K562 (cell line): ENCODE results near the gene POLRMT. TPM values are rescaled to one million over a fixed set of nuclear protein-coding genes. Genes with fewer than 3 reads are reported as not detected.

Source experiments
- ATAC-seq: fragments of 200-7000 bp; cut with Tn5 transposase; 3 replicates; pipeline ENCODE4 v1.9.1; 2020; ENCODE audit warnings: moderate library complexity
- BruUV-seq: library from RNA; stranded (reverse); fragments of 400-500 nt; replicated peaks from 2 replicates; lab custom pipeline; 2021; lab: Mats Ljungman, UMichigan
- CTCF ChIA-PET: fragments of 300-600 bp; formaldehyde crosslinking; extraction: SDS; loops from one replicate; lab custom pipeline; 2021; ENCODE audit warnings: low intra/inter-chr PET ratio; lab: Yijun Ruan, JAX
- POLR2A ChIA-PET: fragments of 300-600, 350-650 bp; sonication (Branson Sonifier 250); formaldehyde crosslinking; extraction: SDS; loops from one replicate; lab custom pipeline; 2021; ENCODE audit warnings: antibody characterized with exemption, inconsistent platforms; lab: Yijun Ruan, JAX
- DNase-seq, 4 experiments: peaks; one replicate each; pipeline versions ENCODE4 v3.0.0 to v3.0.0-alpha.2; 2011 to 2018; ENCODE audit warnings: low spot score in 3 of 4, mixed read lengths in 3 of 4; ENCODE audit errors: extremely low read depth in 1 of 4
- FAIRE-seq: peaks from 2 replicates; lab custom pipeline; 2011; peaks lifted over from hg19 to GRCh38; lab: Jason Lieb, UNC
- H2AFZ ChIP-seq: 2 replicates; pipeline ENCODE4 v1.6.0; 2011; ENCODE audit warnings: low read depth, low read length, control low read depth, inconsistent platforms
- H3K27ac ChIP-seq: fragments of 200-600 bp; 3 replicates; pipeline ENCODE4 v1.8.0; 2011; ENCODE audit warnings: low read depth, mild to moderate bottlenecking, control low read depth, inconsistent platforms, low read length, moderate library complexity, mixed read lengths; ENCODE audit errors: extremely low read depth
- H3K27me3 ChIP-seq, 2 experiments: fragments of 300-600 bp in 1 of 2; 2 replicates in 1 of 2; 3 replicates in 1 of 2; pipeline versions ENCODE4 v1.6.0 to v1.8.0; 2011; ENCODE audit warnings: inconsistent platforms in 2 of 2, low read length in 2 of 2, mild to moderate bottlenecking in 1 of 2, mixed read lengths in 1 of 2, moderate library complexity in 1 of 2; ENCODE audit not compliant: control insufficient read depth in 2 of 2, insufficient read depth in 2 of 2
- H3K36me3 ChIP-seq: fragments of 300-600 bp; 3 replicates; pipeline ENCODE4 v1.8.0; 2011; ENCODE audit warnings: mild to moderate bottlenecking, low read length, inconsistent platforms; ENCODE audit not compliant: control insufficient read depth, insufficient read depth
- H3K4me1 ChIP-seq, 2 experiments: fragments of 200-600 bp in 1 of 2; replicated peaks in 1 of 2; 2 replicates in 1 of 2; 3 replicates in 1 of 2; pipeline versions ENCODE4 v1.5.1 to v1.8.0; 2011; ENCODE audit warnings: inconsistent platforms in 2 of 2, low read length in 2 of 2, mild to moderate bottlenecking in 1 of 2, mixed read lengths in 1 of 2, moderate library complexity in 1 of 2; ENCODE audit not compliant: control insufficient read depth in 2 of 2, insufficient read depth in 2 of 2
- H3K4me2 ChIP-seq: 2 replicates; pipeline ENCODE4 v1.6.1; 2011; ENCODE audit warnings: low read length, control low read depth, inconsistent platforms, mixed read lengths; ENCODE audit not compliant: insufficient read depth
- H3K4me3 ChIP-seq: fragments of 200-600 bp; sonication (generic), shearing (Covaris generic); 2 replicates; pipeline ENCODE4 v1.5.1; 2016; ENCODE audit warnings: control low read depth, inconsistent platforms
- H3K79me2 ChIP-seq: fragments of 200-600 bp; 3 replicates; pipeline ENCODE4 v1.8.0; 2011; ENCODE audit warnings: low read length, inconsistent platforms; ENCODE audit not compliant: control insufficient read depth, insufficient read depth
- H3K9ac ChIP-seq, 2 experiments: 2 replicates each; pipeline versions ENCODE4 v1.6.0 to v1.6.1; 2011; ENCODE audit warnings: low read depth in 2 of 2, low read length in 2 of 2, control low read depth in 1 of 2, inconsistent platforms in 1 of 2, mild to moderate bottlenecking in 1 of 2, mixed read lengths in 1 of 2; ENCODE audit not compliant: insufficient read depth in 1 of 2
- H3K9me1 ChIP-seq: one replicate; pipeline ENCODE4 v1.6.0; 2011; ENCODE audit warnings: inconsistent platforms, mild to moderate bottlenecking, low read length, moderate library complexity; ENCODE audit not compliant: control insufficient read depth, insufficient read depth
- H3K9me3 ChIP-seq: replicated peaks from 2 replicates; pipeline ENCODE4 v1.5.1; 2011; ENCODE audit warnings: low read depth, low read length, inconsistent platforms; ENCODE audit not compliant: control insufficient read depth, insufficient read depth
- H4K20me1 ChIP-seq: replicated peaks from 2 replicates; pipeline ENCODE4 v1.6.1; 2011; ENCODE audit warnings: low read length, inconsistent platforms, mixed read lengths; ENCODE audit not compliant: control insufficient read depth, insufficient read depth
- C11orf30 ChIP-seq: fragments of 450-650 bp; IDR thresholded peaks from 2 replicates; pipeline ENCODE4 v1.6.1; 2016; ENCODE audit warnings: low read depth, mild to moderate bottlenecking
- CCNT2 ChIP-seq: IDR thresholded peaks from 2 replicates; pipeline ENCODE4 v1.6.1; 2011; ENCODE audit warnings: borderline replicate concordance, low read depth, mild to moderate bottlenecking, moderate library complexity, mixed read lengths, low read length; ENCODE audit not compliant: insufficient read length; ENCODE audit errors: extremely low read depth
- CXXC5 ChIP-seq: fragments of 250-450 bp; sonication (Bioruptor Pico); IDR thresholded peaks from 2 replicates; pipeline ENCODE4 v1.8.0; 2022; ENCODE audit warnings: inconsistent platforms, mild to moderate bottlenecking, moderate library complexity
- EWSR1 ChIP-seq: fragments of 450-650 bp; IDR thresholded peaks from 2 replicates; pipeline ENCODE4 v1.6.1; 2018; ENCODE audit warnings: borderline replicate concordance, mild to moderate bottlenecking, low read depth, moderate library complexity; ENCODE audit not compliant: partially characterized antibody
- EZH2 ChIP-seq: IDR thresholded peaks from 2 replicates; pipeline ENCODE4 v1.6.1; 2012; ENCODE audit warnings: low read depth, mild to moderate bottlenecking, inconsistent platforms, low read length, borderline replicate concordance
- FOXJ3 ChIP-seq: sonication (generic); formaldehyde crosslinking; IDR thresholded peaks from 2 replicates; pipeline ENCODE4 v1.4.0; 2020; ENCODE audit warnings: mild to moderate bottlenecking, missing genetic modification reagents
- HDAC8 ChIP-seq: fragments of 450-650 bp; IDR thresholded peaks from 2 replicates; pipeline ENCODE4 v1.6.1; 2016; ENCODE audit warnings: mild to moderate bottlenecking, missing genetic modification characterization, moderate library complexity, missing compliant biosample characterization
- KDM4B ChIP-seq, 2 experiments: fragments of 450-650 bp in 1 of 2; sonication (generic) in 1 of 2; IDR thresholded peaks; 2 replicates each; pipeline ENCODE4 v1.6.1; 2016 to 2017; ENCODE audit warnings: borderline replicate concordance in 2 of 2, antibody characterized with exemption in 1 of 2, low read depth in 1 of 2, mild to moderate bottlenecking in 1 of 2
- KLF16 ChIP-seq: IDR thresholded peaks from 2 replicates; pipeline ENCODE4 v1.6.1; 2016; ENCODE audit warnings: antibody characterized with exemption
- KLF6 ChIP-seq: fragments of 250-450 bp; sonication (Bioruptor Pico); IDR thresholded peaks from 2 replicates; pipeline ENCODE4 v1.4.0; 2020; ENCODE audit warnings: mild to moderate bottlenecking, moderate library complexity, borderline replicate concordance
- MBD2 ChIP-seq: sonication (generic); IDR thresholded peaks from 2 replicates; pipeline ENCODE4 v1.6.1; 2016; ENCODE audit warnings: low read depth, borderline replicate concordance
- MCM3 ChIP-seq: fragments of 450-650 bp; IDR thresholded peaks from 2 replicates; pipeline ENCODE4 v1.6.1; 2016
- PCBP2 ChIP-seq: fragments of 200-400 bp; formaldehyde crosslinking; IDR thresholded peaks from 2 replicates; pipeline ENCODE4 v1.6.1; 2018; ENCODE audit warnings: low read length, low read depth, mild to moderate bottlenecking, moderate library complexity; ENCODE audit not compliant: poor library complexity, severe bottlenecking
- SMARCA4 ChIP-seq: fragments of 450-650 bp; IDR thresholded peaks from 2 replicates; pipeline ENCODE4 v1.6.1; 2016
- SMARCB1 ChIP-seq: IDR thresholded peaks from 2 replicates; pipeline ENCODE4 v1.6.1; 2011; ENCODE audit warnings: improper control_type of control experiment, low read depth; ENCODE audit not compliant: insufficient read length
- SOX6 ChIP-seq: fragments of 450-650 bp; IDR thresholded peaks from 2 replicates; pipeline ENCODE4 v1.6.1; 2014; ENCODE audit warnings: mild to moderate bottlenecking
- TRIM24 ChIP-seq, 2 experiments: fragments of 450-650 bp; IDR thresholded peaks; 2 replicates each; pipeline ENCODE4 v1.6.1; 2016
- XRCC3 ChIP-seq: fragments of 450-650 bp; IDR thresholded peaks from 2 replicates; pipeline ENCODE4 v1.6.1; 2017; ENCODE audit warnings: mild to moderate bottlenecking, moderate library complexity
- ZC3H4 ChIP-seq: sonication (generic); formaldehyde crosslinking; IDR thresholded peaks from 2 replicates; pipeline ENCODE4 v1.9.0; 2021; ENCODE audit warnings: missing genetic modification reagents, borderline replicate concordance
- ZFP30 ChIP-seq: fragments of 250-450 bp; sonication (Bioruptor Pico); IDR thresholded peaks from 2 replicates; pipeline ENCODE4 v1.8.0; 2022; ENCODE audit warnings: moderate library complexity, mild to moderate bottlenecking, inconsistent platforms, borderline replicate concordance
- ZNF75A ChIP-seq: fragments of 450-650 bp; formaldehyde crosslinking; IDR thresholded peaks from 2 replicates; pipeline ENCODE4 v1.4.0; 2020; ENCODE audit warnings: mild to moderate bottlenecking
- WGBS: fragments of 100-300 bp; shearing (Covaris generic); methylation state at CpG from one replicate; pipeline ENCODE4 v1.1.6; 2016; ENCODE audit warnings: low coverage, mixed read lengths; ENCODE audit not compliant: insufficient coverage; ENCODE audit errors: missing lambda C conversion rate; 5-methylcytosine and 5-hydroxymethylcytosine counted together
- in situ Hi-C: fragments of 300-500 bp; cut with MboI; formaldehyde crosslinking; loops from 4 replicates; pipeline ENCODE4 v1.15.0; 2018; ENCODE audit warnings: inconsistent platforms, mixed read lengths
- intact Hi-C: fragments of 100-400 bp; cut with micrococcal nuclease; formaldehyde crosslinking; loops from 2 replicates; pipeline ENCODE4 v1.14.2; 2022
- polyA plus RNA-seq, 8 experiments: library from polyadenylated mRNA; depleted of rRNA in 4 of 8; stranded (reverse) in 5 of 8; unstranded in 3 of 8; fragments of >200 nt; fragmentation: Nextera tagmentation in 2 of 8; fragmentation: Illumina TruSeq in 1 of 8; extraction: Ambion mirVana in 2 of 8; extraction: Trizol in 1 of 8; gene quantifications; 2 replicates each; pipeline versions ENCODE4 v1.2.1 to v1.2.3, GENCODE V29; 2011 to 2014; ENCODE audit warnings: inconsistent platforms in 1 of 8, missing spikeins in 1 of 8
- total RNA-seq, 7 experiments: library from RNA; depleted of rRNA in 6 of 7; stranded (reverse); fragments of >200 nt in 6 of 7; fragmentation: Illumina TruSeq in 2 of 7; extraction: Trizol in 2 of 7; gene quantifications; 2 replicates each; pipeline versions ENCODE4 v1.2.1 to v1.2.3, GENCODE V29; 2011 to 2021; ENCODE audit warnings: low replicate concordance in 1 of 7
- TF ChIP-seq, protein P1 (sequence below): fragments of 250-450 bp; sonication (Bioruptor Pico); IDR thresholded peaks from 2 replicates; pipeline ENCODE4 v1.8.0; 2021; ENCODE audit warnings: moderate library complexity, mild to moderate bottlenecking, inconsistent platforms
- TF ChIP-seq, protein P2 (sequence below): IDR thresholded peaks from 2 replicates; pipeline ENCODE4 v1.6.1; 2012; ENCODE audit warnings: low read depth, low read length, improper control_type of control experiment, borderline replicate concordance

The POLRMT gene
- total and polyA plus RNA-seq, 9 of the 15 experiments (the other 6 are each of a cell fraction or from before 2014, with no cell fraction given): 30.3 to 144 (median 68.0) TPM

DNA sequence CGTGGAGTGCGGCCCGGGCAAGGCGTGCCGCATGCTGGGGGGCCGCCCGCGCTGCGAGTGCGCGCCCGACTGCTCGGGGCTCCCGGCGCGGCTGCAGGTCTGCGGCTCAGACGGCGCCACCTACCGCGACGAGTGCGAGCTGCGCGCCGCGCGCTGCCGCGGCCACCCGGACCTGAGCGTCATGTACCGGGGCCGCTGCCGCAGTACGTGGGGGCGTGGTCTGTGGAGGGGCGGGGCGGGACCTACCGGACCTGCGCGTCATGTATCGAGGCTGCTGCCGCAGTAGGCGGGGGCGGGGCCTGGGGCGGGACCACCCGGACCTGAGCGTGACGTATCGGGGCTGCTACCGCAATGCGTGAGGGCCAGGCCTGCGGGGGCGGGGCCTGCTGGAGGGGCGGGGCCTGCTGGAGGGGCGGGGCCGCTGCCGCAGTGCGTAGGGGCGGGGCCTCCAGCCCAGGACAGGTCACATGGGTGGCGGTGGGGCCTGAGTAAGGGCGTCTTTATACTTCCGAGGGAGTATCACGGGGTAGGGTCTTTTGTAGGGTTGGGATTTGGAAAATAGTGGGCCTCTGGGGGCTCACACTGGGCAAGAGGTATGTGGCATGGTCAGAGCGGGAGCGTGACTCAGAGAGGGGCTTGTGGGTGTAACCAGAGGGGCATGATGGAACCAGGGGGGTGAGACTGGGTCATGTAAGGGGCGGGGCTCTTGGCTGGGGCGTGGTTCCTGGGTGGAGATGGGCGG, 47.1 kb upstream of the POLRMT start:
- Histone ChIP-seq H3K9me3 (no peaks in the 10 kb centered on the region), H3K9ac (peak overlapping the region; percentile 82 to 97), H3K9me1 (peaks cover 10% of the 10 kb centered on the region), H3K27ac (peak overlapping the region; percentile 94), H4K20me1 (no peaks in the 10 kb centered on the region), H3K4me1 (peaks cover 5 to 73% of the 10 kb centered on the region in 2 experiments), H2AFZ (peak overlapping the region; percentile 92), H3K79me2 (peaks cover 8% of the 10 kb centered on the region), H3K4me3 (peak overlapping the region; percentile 94), H3K36me3 (no peaks in the 10 kb centered on the region), H3K27me3 (no peaks in the 10 kb centered on the region; a peak in 1 of 5 replicates), H3K4me2 (peak overlapping the region; percentile 80)
- no TSS peak for BruUV-seq
- in situ Hi-C loops (no loop called here), intact Hi-C loops (loop anchor here (1.0 kb wide), 1 partner anchor 23 kb away; no protein-coding TSS in a partner anchor)
- POLR2A ChIA-PET: interaction anchor here (0.7 to 1.3 kb wide), 8 partner anchors 11 to 311 kb away, joined by 3 to 8 read pairs (median 4); partner anchors contain the start of gene RNF126
- DNase-seq: peak; percentile 94 to 98 (median 97)
- 1% methylated on average over 44 of the region's 70 CpGs for WGBS
- peak; percentile 88 for ATAC-seq
- CTCF ChIA-PET: no interaction called here
- no peak for FAIRE-seq
- no peak for TF ChIP-seq SOX6
- TF ChIP-seq CCNT2: peak; percentile 89
- no peak for TF ChIP-seq ZFP30
- TF ChIP-seq PCBP2: no peak
- no peak for TF ChIP-seq KLF16
- no peak; the same call in 1 of the 2 replicates for TF ChIP-seq HDAC8 (tag)
- TF ChIP-seq EWSR1: no peak
- TF ChIP-seq SMARCA4: no peak
- TF ChIP-seq KDM4B (IDR thresholded peaks at IDR 0.05; ENCODE audit: borderline replicate concordance in 2 of 2, low read depth in 1 of 2): no peak
- no peak for TF ChIP-seq XRCC3
- TF ChIP-seq MBD2: peak; percentile 24; the same call in 1 of the 2 replicates
- no peak for TF ChIP-seq C11orf30
- no peak for TF ChIP-seq MCM3
- TF ChIP-seq SMARCB1: no peak
- TF ChIP-seq, protein P1, sequence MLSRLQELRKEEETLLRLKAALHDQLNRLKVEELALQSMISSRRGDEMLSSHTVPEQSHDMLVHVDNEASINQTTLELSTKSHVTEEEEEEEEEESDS (CRISPR knock-in tag): no peak
- TF ChIP-seq, protein P2, sequence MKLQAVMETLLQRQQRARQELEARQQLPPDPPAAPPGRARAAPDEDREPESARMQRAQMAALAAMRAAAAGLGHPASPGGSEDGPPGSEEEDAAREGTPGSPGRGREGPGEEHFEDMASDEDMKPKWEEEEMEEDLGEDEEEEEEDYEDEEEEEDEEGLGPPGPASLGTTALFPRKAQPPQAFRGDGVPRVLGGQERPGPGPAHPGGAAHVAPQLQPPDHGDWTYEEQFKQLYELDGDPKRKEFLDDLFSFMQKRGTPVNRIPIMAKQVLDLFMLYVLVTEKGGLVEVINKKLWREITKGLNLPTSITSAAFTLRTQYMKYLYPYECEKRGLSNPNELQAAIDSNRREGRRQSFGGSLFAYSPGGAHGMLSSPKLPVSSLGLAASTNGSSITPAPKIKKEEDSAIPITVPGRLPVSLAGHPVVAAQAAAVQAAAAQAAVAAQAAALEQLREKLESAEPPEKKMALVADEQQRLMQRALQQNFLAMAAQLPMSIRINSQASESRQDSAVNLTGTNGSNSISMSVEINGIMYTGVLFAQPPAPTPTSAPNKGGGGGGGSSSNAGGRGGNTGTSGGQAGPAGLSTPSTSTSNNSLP: no peak
- TF ChIP-seq TRIM24 (IDR thresholded peaks at IDR 0.05): no peak
- TF ChIP-seq CXXC5 (CRISPR knock-in tag): peak; percentile 88
- TF ChIP-seq ZC3H4 (CRISPR knock-in tag): no peak
- peak; percentile 59; the same call in 1 of the 2 replicates for TF ChIP-seq KLF6 (CRISPR knock-in tag)
- no peak for TF ChIP-seq ZNF75A (CRISPR knock-in tag)
- no peak for TF ChIP-seq EZH2
- no peak for TF ChIP-seq FOXJ3 (CRISPR knock-in tag)
